ENCODE results near the gene CIRBP.

- TF ChIP-seq POLR2A (IDR thresholded peaks at IDR 0.05) (no peak), CTCF (IDR thresholded peaks at IDR 0.05) (no peak)
Observed at GRCh38 chr19:1224047-1224825, 44.9 kb upstream of the CIRBP start.
